Keratinocyte (primary cell): ENCODE measurements around the gene CFAP45. TPM values are rescaled to one million over a fixed set of nuclear protein-coding genes. Genes with fewer than 3 reads are reported as not detected.

Source experiments
- DNase-seq: peaks from one replicate; pipeline ENCODE4 v3.0.0-alpha.2; 2011; ENCODE audit warnings: low read depth, missing footprints, low spot score
- FAIRE-seq: peaks from 2 replicates; lab custom pipeline; 2011; peaks lifted over from hg19 to GRCh38; lab: Jason Lieb, UNC
- H2AFZ ChIP-seq: 2 replicates; pipeline ENCODE4 v1.6.0; 2012; ENCODE audit warnings: low read length, control low read depth, inconsistent platforms; ENCODE audit not compliant: control insufficient read depth
- H3K27ac ChIP-seq: 2 replicates; pipeline ENCODE4 v1.5.1; 2011; ENCODE audit warnings: low read length; ENCODE audit not compliant: control insufficient read depth, insufficient read depth
- H3K27me3 ChIP-seq: 3 replicates; pipeline ENCODE4 v1.6.0; 2011; ENCODE audit warnings: low read length; ENCODE audit not compliant: control insufficient read depth, insufficient read depth; ENCODE audit errors: extremely low read depth
- H3K36me3 ChIP-seq, 2 experiments: 2 replicates in 1 of 2; 3 replicates in 1 of 2; pipeline ENCODE4 v1.5.1; 2011; ENCODE audit warnings: low read length in 2 of 2, mild to moderate bottlenecking in 1 of 2; ENCODE audit not compliant: control insufficient read depth in 2 of 2, insufficient read depth in 2 of 2; ENCODE audit errors: extremely low read depth in 1 of 2
- H3K4me1 ChIP-seq: 3 replicates; pipeline ENCODE4 v1.5.1; 2011; ENCODE audit warnings: low read length; ENCODE audit not compliant: control insufficient read depth, insufficient read depth; ENCODE audit errors: extremely low read depth
- H3K4me2 ChIP-seq: 3 replicates; pipeline ENCODE4 v1.6.0; 2011; ENCODE audit warnings: low read depth, low read length; ENCODE audit not compliant: control insufficient read depth, insufficient read depth; ENCODE audit errors: extremely low read depth
- H3K4me3 ChIP-seq, 3 experiments: fragments of 200-600 bp in 1 of 3; sonication (generic) in 1 of 3; 2 replicates in 2 of 3; 3 replicates in 1 of 3; pipeline ENCODE4 v1.5.1; 2011 to 2016; ENCODE audit warnings: low read length in 3 of 3, mild to moderate bottlenecking in 3 of 3, control low read depth in 2 of 3, inconsistent platforms in 1 of 3, low read depth in 1 of 3, mixed read lengths in 1 of 3, mixed run types in 1 of 3, moderate library complexity in 1 of 3; ENCODE audit not compliant: control insufficient read depth in 2 of 3, insufficient read depth in 2 of 3; ENCODE audit errors: extremely low read depth in 1 of 3
- H3K79me2 ChIP-seq: 2 replicates; pipeline ENCODE4 v1.6.0; 2012; ENCODE audit warnings: low read length; ENCODE audit not compliant: control insufficient read depth, insufficient read depth
- H3K9ac ChIP-seq: 3 replicates; pipeline ENCODE4 v1.6.0; 2011; ENCODE audit warnings: low read length; ENCODE audit not compliant: control insufficient read depth, insufficient read depth; ENCODE audit errors: extremely low read depth
- H3K9me1 ChIP-seq: 3 replicates; pipeline ENCODE4 v1.6.0; 2011; ENCODE audit warnings: low read length; ENCODE audit not compliant: control insufficient read depth, insufficient read depth; ENCODE audit errors: extremely low read depth
- H3K9me3 ChIP-seq: 2 replicates; pipeline ENCODE4 v1.5.1; 2012; ENCODE audit warnings: low read depth, low read length; ENCODE audit not compliant: control insufficient read depth
- H4K20me1 ChIP-seq: 3 replicates; pipeline ENCODE4 v1.6.0; 2011; ENCODE audit warnings: low read length; ENCODE audit not compliant: control insufficient read depth, insufficient read depth; ENCODE audit errors: extremely low read depth
- EZH2 ChIP-seq: IDR thresholded peaks from one replicate; pipeline ENCODE4 v1.6.1; 2012; ENCODE audit warnings: inconsistent platforms, mild to moderate bottlenecking, low read length, moderate library complexity
- dilution Hi-C: fragments of 300-500 bp; cut with MboI; formaldehyde crosslinking; loops from one replicate; pipeline ENCODE4 v1.7.0; 2020; ENCODE audit warnings: low sequenced_read_pairs; ENCODE audit not compliant: extremely low pct_ligation_motif_present
- polyA plus RNA-seq, 5 experiments: library from polyadenylated mRNA; depleted of rRNA in 3 of 5; stranded (reverse) in 3 of 5; stranded (forward) in 1 of 5; unstranded in 1 of 5; fragments of >200 nt; gene quantifications; 1 replicate in 1 of 5; 2 replicates in 3 of 5; 3 replicates in 1 of 5; pipeline versions ENCODE4 v1.2.1 to v1.2.3, GENCODE V29; 2011 to 2012; ENCODE audit warnings: missing spikeins in 2 of 5, low read depth in 1 of 5, low replicate concordance in 1 of 5
- TF ChIP-seq, protein P1 (sequence below), 3 experiments: IDR thresholded peaks in 1 of 3; conservative IDR thresholded peaks in 1 of 3; optimal IDR thresholded peaks in 1 of 3; 2 replicates in 2 of 3; 3 replicates in 1 of 3; pipeline versions ENCODE3 to v1.5.1; 2011; ENCODE audit warnings: low read length in 3 of 3, mild to moderate bottlenecking in 3 of 3, moderate library complexity in 2 of 3, control low read depth in 1 of 3, inconsistent platforms in 1 of 3; ENCODE audit not compliant: insufficient read depth in 2 of 3; ENCODE audit errors: extremely low read depth in 1 of 3

CFAP45 gene
- polyA plus RNA-seq, 1 donor (not counting 4 experiments of a cell fraction or from before 2014, with no cell fraction given): 2.3 TPM

DNA sequence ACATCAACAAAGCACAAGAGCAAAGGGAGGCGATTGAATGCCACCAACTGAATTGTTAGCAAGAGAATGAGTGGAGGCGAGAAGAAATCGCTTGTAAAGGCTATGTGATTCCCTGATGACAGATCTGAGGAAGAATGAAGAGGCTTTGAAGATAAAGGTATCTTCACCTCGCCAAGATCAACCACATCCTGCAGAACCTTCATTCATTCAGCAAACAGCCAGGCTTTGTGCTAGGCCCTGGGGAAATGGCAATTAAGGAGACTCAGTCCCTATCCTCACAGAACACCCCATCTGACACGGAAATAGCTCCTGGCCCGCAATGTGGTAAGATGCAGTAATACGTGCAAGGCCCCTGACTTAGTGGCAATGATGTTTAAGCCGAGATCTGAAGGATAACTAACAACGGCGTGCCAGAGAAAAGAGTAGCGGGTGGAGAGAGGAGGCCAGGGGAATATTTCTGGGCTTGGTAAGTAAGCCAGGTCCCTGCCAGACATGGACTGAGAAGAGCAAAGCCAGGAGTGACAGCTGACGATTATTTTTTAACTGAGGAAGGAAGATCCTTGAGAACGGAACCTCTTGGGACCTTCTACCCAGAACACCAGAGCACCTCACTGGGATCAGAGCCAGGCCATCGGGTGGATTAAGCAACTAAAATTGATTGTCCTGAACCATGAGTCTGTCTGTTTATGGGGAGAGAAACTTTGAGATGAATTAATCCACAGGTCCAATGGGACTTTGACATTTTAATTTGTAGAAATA is 32.9 kb downstream of the CFAP45 start:
- dilution Hi-C loops: no loop called here
- Histone ChIP-seq H3K79me2 (no peaks in the 10 kb centered on the region), H3K9me1 (peaks cover 4% of the 10 kb centered on the region), H3K9ac (peak overlapping the region; percentile 2), H3K9me3 (no peaks in the 10 kb centered on the region), H3K27me3 (no peaks in the 10 kb centered on the region), H3K4me2 (peak overlapping the region; percentile 11), H3K36me3 (no peaks in the 10 kb centered on the region), H3K4me3 (no peak overlapping the region), H3K27ac (peak overlapping the region; percentile 62), H3K4me1 (peaks cover 62% of the 10 kb centered on the region), H2AFZ (no peak overlapping the region), H4K20me1 (no peaks in the 10 kb centered on the region)
- DNase-seq (no peak), FAIRE-seq (peak; percentile 96)
- TF ChIP-seq, protein P1, sequence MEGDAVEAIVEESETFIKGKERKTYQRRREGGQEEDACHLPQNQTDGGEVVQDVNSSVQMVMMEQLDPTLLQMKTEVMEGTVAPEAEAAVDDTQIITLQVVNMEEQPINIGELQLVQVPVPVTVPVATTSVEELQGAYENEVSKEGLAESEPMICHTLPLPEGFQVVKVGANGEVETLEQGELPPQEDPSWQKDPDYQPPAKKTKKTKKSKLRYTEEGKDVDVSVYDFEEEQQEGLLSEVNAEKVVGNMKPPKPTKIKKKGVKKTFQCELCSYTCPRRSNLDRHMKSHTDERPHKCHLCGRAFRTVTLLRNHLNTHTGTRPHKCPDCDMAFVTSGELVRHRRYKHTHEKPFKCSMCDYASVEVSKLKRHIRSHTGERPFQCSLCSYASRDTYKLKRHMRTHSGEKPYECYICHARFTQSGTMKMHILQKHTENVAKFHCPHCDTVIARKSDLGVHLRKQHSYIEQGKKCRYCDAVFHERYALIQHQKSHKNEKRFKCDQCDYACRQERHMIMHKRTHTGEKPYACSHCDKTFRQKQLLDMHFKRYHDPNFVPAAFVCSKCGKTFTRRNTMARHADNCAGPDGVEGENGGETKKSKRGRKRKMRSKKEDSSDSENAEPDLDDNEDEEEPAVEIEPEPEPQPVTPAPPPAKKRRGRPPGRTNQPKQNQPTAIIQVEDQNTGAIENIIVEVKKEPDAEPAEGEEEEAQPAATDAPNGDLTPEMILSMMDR (optimal IDR thresholded peaks at IDR 0.05 in 1 of 3, IDR thresholded peaks at IDR 0.05 in 1 of 3, conservative IDR thresholded peaks at IDR 0.05 in 1 of 3; ENCODE audit: extremely low read depth in 1 of 3, insufficient read depth in 2 of 3, low read length in 3 of 3): no peak
- no peak for TF ChIP-seq EZH2

GRCh38 chr1:159866066-159866465 is 33.9 kb downstream of the CFAP45 start:
- dilution Hi-C loops: no loop called here
- FAIRE-seq: peak; percentile 63
- Histone ChIP-seq H3K4me1 (peaks cover 59% of the 10 kb centered on the region), H3K27me3 (no peaks in the 10 kb centered on the region), H4K20me1 (no peaks in the 10 kb centered on the region), H3K4me3 (no peak overlapping the region), H3K9ac (no peak overlapping the region), H2AFZ (no peak overlapping the region), H3K27ac (no peak overlapping the region), H3K9me1 (peaks cover 4% of the 10 kb centered on the region), H3K79me2 (no peaks in the 10 kb centered on the region), H3K36me3 (no peaks in the 10 kb centered on the region), H3K9me3 (no peaks in the 10 kb centered on the region), H3K4me2 (peak overlapping the region; percentile 11)
- no peak for TF ChIP-seq EZH2
- TF ChIP-seq, protein P1 (optimal IDR thresholded peaks at IDR 0.05 in 1 of 3, IDR thresholded peaks at IDR 0.05 in 1 of 3, conservative IDR thresholded peaks at IDR 0.05 in 1 of 3; ENCODE audit: extremely low read depth in 1 of 3, insufficient read depth in 2 of 3, low read length in 3 of 3): no peak
- DNase-seq: no peak
